H1 (cell line): Measurements from ENCODE around the gene CACNA2D3. TPM values are rescaled to one million over a fixed set of nuclear protein-coding genes. Genes with fewer than 3 reads are reported as not detected.

Experiments
- CTCF ChIA-PET: fragments of 300-600 bp; sonication (Branson Sonifier 250); formaldehyde crosslinking; loops from one replicate; lab custom pipeline; 2021; ENCODE audit not compliant: partially characterized antibody; lab: Charles Lee
- POLR2A ChIA-PET: fragments of 300-600 bp; sonication (Branson Sonifier 250); formaldehyde crosslinking; loops from one replicate; lab custom pipeline; 2021; ENCODE audit warnings: inconsistent platforms; ENCODE audit not compliant: partially characterized antibody; lab: Charles Lee
- DNase-seq, 2 experiments: peaks; one replicate each; pipeline versions ENCODE4 v3.0.0 to v3.0.0-alpha.2; 2010 to 2022; ENCODE audit warnings: low spot score in 2 of 2, low read depth in 1 of 2, mixed read lengths in 1 of 2
- FAIRE-seq: peaks from 2 replicates; lab custom pipeline; 2011; peaks lifted over from hg19 to GRCh38; lab: Jason Lieb, UNC
- H2AFZ ChIP-seq: 2 replicates; pipeline ENCODE4 v1.8.1; 2012; ENCODE audit warnings: low read length, inconsistent platforms
- H2AK5ac ChIP-seq: 2 replicates; pipeline ENCODE4 v1.6.1; 2013; ENCODE audit warnings: low read depth, low read length
- H2BK120ac ChIP-seq: replicated peaks from 2 replicates; pipeline ENCODE3; 2013; ENCODE audit warnings: low read depth, low read length, inconsistent platforms
- H2BK12ac ChIP-seq: 2 replicates; pipeline ENCODE4 v1.6.1; 2013; ENCODE audit warnings: low read depth, low read length
- H2BK15ac ChIP-seq: 2 replicates; pipeline ENCODE4 v1.6.1; 2013; ENCODE audit warnings: low read length
- H2BK20ac ChIP-seq: 2 replicates; pipeline ENCODE4 v1.6.1; 2013; ENCODE audit warnings: low read length
- H2BK5ac ChIP-seq: 2 replicates; pipeline ENCODE4 v1.6.1; 2013; ENCODE audit warnings: low read depth, low read length
- H3K14ac ChIP-seq: 2 replicates; pipeline ENCODE4 v1.6.1; 2013; ENCODE audit warnings: inconsistent platforms; ENCODE audit not compliant: insufficient read length
- H3K18ac ChIP-seq: 2 replicates; pipeline ENCODE4 v1.6.1; 2013; ENCODE audit warnings: low read length; ENCODE audit errors: extremely low read depth
- H3K23ac ChIP-seq: 2 replicates; pipeline ENCODE4 v1.6.1; 2013; ENCODE audit warnings: inconsistent platforms; ENCODE audit not compliant: insufficient read length
- H3K23me2 ChIP-seq: 2 replicates; pipeline ENCODE4 v1.6.1; 2013; ENCODE audit warnings: low read depth, low read length
- H3K27ac ChIP-seq: 2 replicates; pipeline ENCODE4 v1.6.1; 2011; ENCODE audit warnings: low read depth, low read length, inconsistent platforms
- H3K27me3 ChIP-seq, 4 experiments: replicated peaks in 1 of 4; 1 replicate in 1 of 4; 2 replicates in 3 of 4; pipeline versions ENCODE4 v1.6.1 to v1.8.1; 2011 to 2013; ENCODE audit warnings: low read length in 3 of 4, mild to moderate bottlenecking in 3 of 4, inconsistent platforms in 2 of 4, mixed read lengths in 2 of 4, moderate library complexity in 1 of 4; ENCODE audit not compliant: control insufficient read depth in 3 of 4, insufficient read depth in 3 of 4; ENCODE audit errors: extremely low read depth in 1 of 4
- H3K36me3 ChIP-seq, 4 experiments: 2 replicates each; pipeline versions ENCODE4 v1.6.1 to v1.8.1; 2011 to 2013; ENCODE audit warnings: mild to moderate bottlenecking in 4 of 4, low read length in 3 of 4, moderate library complexity in 2 of 4, control low read depth in 1 of 4, inconsistent platforms in 1 of 4; ENCODE audit not compliant: insufficient read depth in 4 of 4, control insufficient read depth in 2 of 4
- H3K4ac ChIP-seq: replicated peaks from 2 replicates; pipeline ENCODE3; 2013; ENCODE audit warnings: low read length, low read depth, mixed read lengths, inconsistent platforms; ENCODE audit not compliant: insufficient read length
- H3K4me1 ChIP-seq, 4 experiments: replicated peaks in 1 of 4; 1 replicate in 1 of 4; 2 replicates in 3 of 4; pipeline versions ENCODE4 v1.6.1 to v1.8.1; 2011 to 2013; ENCODE audit warnings: low read length in 3 of 4, inconsistent platforms in 2 of 4, mixed read lengths in 1 of 4; ENCODE audit not compliant: insufficient read depth in 4 of 4, control insufficient read depth in 3 of 4
- H3K4me2 ChIP-seq, 2 experiments: 2 replicates each; pipeline versions ENCODE4 v1.6.1 to v1.8.1; 2011 to 2013; ENCODE audit warnings: low read depth in 2 of 2, low read length in 2 of 2, control low read depth in 1 of 2, inconsistent platforms in 1 of 2, mild to moderate bottlenecking in 1 of 2; ENCODE audit not compliant: insufficient read depth in 1 of 2
- H3K4me3 ChIP-seq, 4 experiments: fragments of 200-600, 300-600 bp in 1 of 4; sonication (generic), shearing (Covaris generic), sonication (Bioruptor Twin) in 1 of 4; 2 replicates each; pipeline versions ENCODE4 v1.5.1 to v1.8.1; 2011 to 2016; ENCODE audit warnings: low read length in 4 of 4, low read depth in 3 of 4, control low read depth in 2 of 4, inconsistent platforms in 2 of 4, mild to moderate bottlenecking in 2 of 4, mixed read lengths in 1 of 4, moderate library complexity in 1 of 4; ENCODE audit not compliant: insufficient read depth in 2 of 4; ENCODE audit errors: extremely low read depth in 1 of 4
- H3K56ac ChIP-seq: replicated peaks from 2 replicates; pipeline ENCODE3; 2013; ENCODE audit warnings: low read depth, mild to moderate bottlenecking, mixed read lengths, low read length, inconsistent platforms; ENCODE audit not compliant: insufficient read length
- H3K79me1 ChIP-seq: 2 replicates; pipeline ENCODE4 v1.6.1; 2013; ENCODE audit warnings: low read depth, low read length, control low read depth
- H3K79me2 ChIP-seq, 2 experiments: 2 replicates each; pipeline versions ENCODE4 v1.6.1 to v1.8.1; 2012 to 2013; ENCODE audit warnings: low read length in 2 of 2, mild to moderate bottlenecking in 2 of 2, inconsistent platforms in 1 of 2; ENCODE audit not compliant: insufficient read depth in 2 of 2, control insufficient read depth in 1 of 2
- H3K9ac ChIP-seq, 4 experiments: replicated peaks in 1 of 4; 1 replicate in 1 of 4; 2 replicates in 3 of 4; pipeline versions ENCODE4 v1.6.1 to v1.8.1; 2011 to 2013; ENCODE audit warnings: low read depth in 3 of 4, low read length in 3 of 4, control low read depth in 2 of 4, mild to moderate bottlenecking in 2 of 4, moderate library complexity in 2 of 4, inconsistent platforms in 1 of 4; ENCODE audit errors: extremely low read depth in 1 of 4
- H3K9me3 ChIP-seq, 2 experiments: 2 replicates each; pipeline versions ENCODE4 v1.6.1 to v1.8.1; 2012 to 2013; ENCODE audit warnings: mild to moderate bottlenecking in 2 of 2, moderate library complexity in 2 of 2, control low read depth in 1 of 2, inconsistent platforms in 1 of 2, low read depth in 1 of 2, low read length in 1 of 2, mixed read lengths in 1 of 2; ENCODE audit not compliant: insufficient read depth in 2 of 2
- H4K20me1 ChIP-seq, 2 experiments: replicated peaks in 1 of 2; 2 replicates each; pipeline versions ENCODE3 to v1.8.1; 2011 to 2013; ENCODE audit warnings: inconsistent platforms in 2 of 2, low read length in 2 of 2, mild to moderate bottlenecking in 1 of 2; ENCODE audit not compliant: insufficient read depth in 2 of 2, control insufficient read depth in 1 of 2
- H4K5ac ChIP-seq: 2 replicates; pipeline ENCODE4 v1.6.1; 2013; ENCODE audit warnings: low read length, low read depth, mixed read lengths, inconsistent platforms; ENCODE audit not compliant: insufficient read length
- H4K8ac ChIP-seq: 2 replicates; pipeline ENCODE4 v1.8.0; 2013; ENCODE audit warnings: mild to moderate bottlenecking, moderate library complexity, low read length, inconsistent platforms; ENCODE audit not compliant: insufficient read depth; ENCODE audit errors: extremely low read depth
- H4K91ac ChIP-seq: replicated peaks from 2 replicates; pipeline ENCODE3; 2013; ENCODE audit warnings: low read length, mixed read lengths, inconsistent platforms; ENCODE audit not compliant: insufficient read length
- ASH2L ChIP-seq: fragments of 200-600, 300-600 bp; sonication (generic); IDR thresholded peaks from one replicate; pipeline ENCODE4 v1.7.1; 2017; ENCODE audit warnings: low read length
- BRCA1 ChIP-seq: IDR thresholded peaks from 2 replicates; pipeline ENCODE4 v1.6.1; 2012; ENCODE audit warnings: low read depth, low read length, improper control_type of control experiment
- EZH2 ChIP-seq: fragments of 200-600 bp; sonication (generic); IDR thresholded peaks from 2 replicates; pipeline ENCODE4 v1.7.1; 2012; ENCODE audit warnings: low read depth, mild to moderate bottlenecking, moderate library complexity, low read length, inconsistent platforms; ENCODE audit not compliant: severe bottlenecking
- GABPA ChIP-seq: IDR thresholded peaks from 2 replicates; pipeline ENCODE4 v1.6.1; 2011; ENCODE audit warnings: mild to moderate bottlenecking, low read length, moderate library complexity, borderline replicate concordance; ENCODE audit not compliant: insufficient read depth
- HDAC2 ChIP-seq, 2 experiments: fragments of 300-600 bp in 1 of 2; sonication (generic) in 1 of 2; IDR thresholded peaks; 2 replicates each; pipeline ENCODE4 v1.6.1; 2011 to 2012; ENCODE audit warnings: low read depth in 2 of 2, low read length in 2 of 2, mild to moderate bottlenecking in 2 of 2, moderate library complexity in 2 of 2, borderline replicate concordance in 1 of 2, inconsistent platforms in 1 of 2
- HDAC6 ChIP-seq: IDR thresholded peaks from one replicate; pipeline ENCODE4 v1.7.1; 2012; ENCODE audit warnings: low read depth, mild to moderate bottlenecking, inconsistent platforms, low read length, moderate library complexity
- NRF1 ChIP-seq: IDR thresholded peaks from 2 replicates; pipeline ENCODE4 v1.6.1; 2011; ENCODE audit warnings: mild to moderate bottlenecking, low read depth, low read length, improper control_type of control experiment
- RNF2 ChIP-seq: fragments of 200-900, 300-1000 bp; sonication (generic); IDR thresholded peaks from 2 replicates; pipeline ENCODE4 v1.7.1; 2016; ENCODE audit warnings: borderline replicate concordance, low read depth, mild to moderate bottlenecking, antibody characterized with exemption, low read length; ENCODE audit not compliant: poor library complexity, severe bottlenecking; ENCODE audit errors: missing control alignments
- SP2 ChIP-seq: IDR thresholded peaks from 2 replicates; pipeline ENCODE4 v1.6.1; 2012; ENCODE audit warnings: mild to moderate bottlenecking, low read length, inconsistent platforms
- ZNF274 ChIP-seq: IDR thresholded peaks from 2 replicates; pipeline ENCODE4 v1.7.0; 2012; ENCODE audit warnings: low read length, borderline replicate concordance; ENCODE audit errors: extremely low read depth
- WGBS, 2 experiments: shearing (Covaris generic) in 1 of 2; methylation state at CpG; one replicate each; pipeline versions ENCODE4 v1.1.6 to v1.1.7; 2013 to 2015; ENCODE audit warnings: low lambda C conversion rate in 2 of 2, mixed read lengths in 2 of 2, inconsistent platforms in 1 of 2, low coverage in 1 of 2, missing lambda C conversion rate in 1 of 2; ENCODE audit not compliant: insufficient replicate concordance in 2 of 2, insufficient coverage in 1 of 2, insufficient read length in 1 of 2; ENCODE audit errors: extremely low coverage in 1 of 2, missing lambda C conversion rate in 1 of 2; 5-methylcytosine and 5-hydroxymethylcytosine counted together
- polyA plus RNA-seq, 7 experiments: library from polyadenylated mRNA; depleted of rRNA in 3 of 7; stranded (reverse) in 5 of 7; unstranded in 2 of 7; fragments of >200 nt in 5 of 7; fragments of 200-250 nt in 2 of 7; gene quantifications; 1 replicate in 5 of 7; 2 replicates in 1 of 7; 4 replicates in 1 of 7; pipeline versions ENCODE4 v1.2.1 to v1.2.3, GENCODE V29; 2011 to 2013; ENCODE audit warnings: missing spikeins in 2 of 7, mixed read lengths in 2 of 7
- total RNA-seq: library from RNA; stranded (reverse); fragmentation: NEBNext Ultra II Directional; extraction: Animal tissue kit (Norgen Biotek cat#: 25700); gene quantifications from 2 replicates; pipeline ENCODE4 v1.2.1, GENCODE V29; 2021
- TF ChIP-seq, protein P1 (sequence below): IDR thresholded peaks from 2 replicates; pipeline ENCODE4 v1.6.1; 2011; ENCODE audit warnings: low read depth, mild to moderate bottlenecking, low read length; ENCODE audit not compliant: insufficient read depth

CACNA2D3 gene
- total and polyA plus RNA-seq, 2 of the 8 experiments (the other 6 are each of a cell fraction or from before 2014, with no cell fraction given) = 1.5 to 1.8 TPM

- Histone ChIP-seq H4K20me1 (peaks cover 0 to 4% of the 10 kb centered on the region in 2 experiments), H3K27ac (no peak overlapping the region), H4K8ac (no peak overlapping the region), H2BK12ac (no peak overlapping the region), H3K4ac (no peak overlapping the region), H3K23me2 (peaks cover 4% of the 10 kb centered on the region; the same call in 1 of the 2 replicates), H2AFZ (no peak overlapping the region), H3K79me1 (peaks cover 5% of the 10 kb centered on the region; the same call in 1 of the 2 replicates), H3K14ac (no peak overlapping the region), H3K36me3 (no peaks in the 10 kb centered on the region; a peak in 2 of 8 replicates), H2BK5ac (no peak overlapping the region), H4K91ac (no peak overlapping the region), H3K9me3 (no peaks in the 10 kb centered on the region), H3K23ac (no peak overlapping the region), H3K4me1 (peaks cover 3 to 17% (median 11%) of the 10 kb centered on the region in 4 experiments; a peak in 6 of 7 replicates), H2BK15ac (no peak overlapping the region), H3K9ac (no peak overlapping the region), H2AK5ac (no peak overlapping the region), H3K4me2 (no peak overlapping the region), H3K79me2 (no peaks in the 10 kb centered on the region), H3K27me3 (no peaks in the 10 kb centered on the region), H4K5ac (no peak overlapping the region), H2BK120ac (no peak overlapping the region), H3K56ac (no peak overlapping the region), H3K4me3 (no peak overlapping the region), H3K18ac (no peak overlapping the region), H2BK20ac (no peak overlapping the region)
- POLR2A ChIA-PET = no interaction called here
- DNase-seq (no peak), FAIRE-seq (no peak)
- 89% methylated on average over 3 of the region's 3 CpGs; no CpG with 5 or more reads in 1 of the 2 experiments for WGBS, 2 experiments
- CTCF ChIA-PET = interaction anchor here (0.8 kb wide), 1 partner anchor 339 kb away, joined by 3 read pairs; no protein-coding TSS in a partner anchor
- no peak for TF ChIP-seq NRF1
- no peak for TF ChIP-seq HDAC2 (IDR thresholded peaks at IDR 0.05; ENCODE audit: borderline replicate concordance in 1 of 2, low read depth in 2 of 2, low read length in 2 of 2)
- no peak for TF ChIP-seq ASH2L
- TF ChIP-seq BRCA1 = no peak
- TF ChIP-seq, protein P1, sequence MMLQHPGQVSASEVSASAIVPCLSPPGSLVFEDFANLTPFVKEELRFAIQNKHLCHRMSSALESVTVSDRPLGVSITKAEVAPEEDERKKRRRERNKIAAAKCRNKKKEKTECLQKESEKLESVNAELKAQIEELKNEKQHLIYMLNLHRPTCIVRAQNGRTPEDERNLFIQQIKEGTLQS = no peak
- TF ChIP-seq ZNF274 = no peak
- no peak for TF ChIP-seq EZH2
- TF ChIP-seq RNF2 = no peak
- TF ChIP-seq SP2 = no peak
- TF ChIP-seq HDAC6 = no peak
- no peak for TF ChIP-seq GABPA
These were observed 591.1 kb downstream of the CACNA2D3 start for GRCh38 chr3:54713455-54713854.
